SK-N-MC (cell line): Measurements from ENCODE around the gene CFAP221.

ENCODE experiments used
- EZH2 ChIP-seq: fragments of 200-600 bp; sonication (generic); IDR thresholded peaks from one replicate; pipeline ENCODE4 v1.6.1; 2017; ENCODE audit warnings: antibody characterized with exemption
- POLR2AphosphoS5 ChIP-seq: IDR thresholded peaks from 2 replicates; pipeline ENCODE4 v1.6.1; 2012; ENCODE audit warnings: mild to moderate bottlenecking, low read depth, low read length, borderline replicate concordance

GRCh38 chr2:119525614-119526013 is 18.6 kb upstream of the CFAP221 start:
- TF ChIP-seq POLR2AphosphoS5 (no peak; the same call in 1 of the 2 replicates), EZH2 (no peak)
